HG03159 (cell line): ENCODE data around the gene TMPRSS15.

Experiments used
- ATAC-seq: cut with Tn5 transposase; IDR thresholded peaks from one replicate; pipeline ENCODE4 v1.9.1; 2021; ENCODE audit warnings: mild to moderate bottlenecking, moderate library complexity; ENCODE audit not compliant: unreplicated experiment

TMPRSS15 gene

DNA sequence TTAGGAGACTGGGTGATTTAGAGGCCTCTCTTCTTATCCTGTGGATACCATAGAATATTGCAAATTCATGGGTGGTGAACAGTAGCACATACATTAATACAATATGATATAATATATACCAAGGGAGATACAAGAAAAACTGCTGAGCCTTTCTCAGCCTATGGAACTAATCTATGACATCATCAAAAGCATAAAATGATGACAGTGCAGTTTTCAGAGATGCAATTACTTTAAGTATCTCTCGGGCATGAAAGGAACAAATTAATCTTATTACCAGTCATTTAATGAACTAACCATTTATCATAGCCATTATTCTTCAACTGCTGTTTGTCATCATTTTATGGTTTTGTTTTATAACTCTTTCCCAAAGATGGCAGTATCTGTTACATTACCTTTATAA, 155.4 kb downstream of the TMPRSS15 start:
- no peak for ATAC-seq

- ATAC-seq, result no peak
Measured at GRCh38 chr21:18245464-18245967, 158.1 kb downstream of the TMPRSS15 start.

DNA sequence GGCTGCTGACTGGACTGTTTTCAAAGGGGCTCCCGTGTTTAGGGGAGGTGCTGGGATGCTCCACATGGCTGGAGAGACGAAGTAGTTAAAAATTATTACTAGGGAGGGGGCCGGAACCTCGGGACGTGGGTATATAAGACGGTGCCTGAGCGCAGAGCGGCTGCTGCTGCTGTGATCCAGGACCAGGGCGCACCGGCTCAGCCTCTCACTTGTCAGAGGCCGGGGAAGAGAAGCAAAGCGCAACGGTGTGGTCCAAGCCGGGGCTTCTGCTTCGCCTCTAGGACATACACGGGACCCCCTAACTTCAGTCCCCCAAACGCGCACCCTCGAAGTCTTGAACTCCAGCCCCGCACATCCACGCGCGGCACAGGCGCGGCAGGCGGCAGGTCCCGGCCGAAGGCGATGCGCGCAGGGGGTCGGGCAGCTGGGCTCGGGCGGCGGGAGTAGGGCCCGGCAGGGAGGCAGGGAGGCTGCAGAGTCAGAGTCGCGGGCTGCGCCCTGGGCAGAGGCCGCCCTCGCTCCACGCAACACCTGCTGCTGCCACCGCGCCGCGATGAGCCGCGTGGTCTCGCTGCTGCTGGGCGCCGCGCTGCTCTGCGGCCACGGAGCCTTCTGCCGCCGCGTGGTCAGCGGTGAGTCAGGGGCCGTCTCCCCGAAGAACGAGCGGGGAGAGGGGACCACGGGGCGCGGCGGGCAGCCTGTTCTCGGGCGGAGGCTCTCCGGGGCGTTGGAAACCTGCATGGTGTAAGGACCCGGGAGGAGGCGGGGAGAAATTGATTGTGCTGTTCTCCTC, 158.7 kb downstream of the TMPRSS15 start, which contains the start of gene CHODL:
CHODL (plus strand) TSS at position 163 of the 793 bp plus-strand sequence; CDS start at position 554, 391 bp downstream.
- no peak for ATAC-seq

DNA sequence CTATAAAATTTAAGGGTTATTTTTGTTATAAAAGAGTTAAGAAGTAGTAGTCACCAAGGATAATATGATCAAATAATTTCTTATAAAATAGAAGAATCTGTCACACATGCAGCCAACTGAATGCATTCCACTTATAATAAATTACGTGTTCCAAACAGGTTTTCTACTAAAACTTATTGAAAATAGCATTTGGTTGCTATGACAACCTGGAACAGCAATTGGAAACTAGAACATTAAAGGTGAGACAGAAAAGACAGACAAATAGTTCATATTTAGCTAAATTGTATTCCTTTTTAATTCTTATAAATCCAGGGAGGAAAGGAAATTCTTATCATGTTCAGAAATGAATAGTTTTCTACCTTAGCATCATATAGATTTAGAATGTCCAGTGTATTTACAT, 168.0 kb downstream of the TMPRSS15 start:
- no peak for ATAC-seq

GRCh38 chr21:18228060-18228739, 175.4 kb downstream of the TMPRSS15 start:
- ATAC-seq, result no peak

DNA sequence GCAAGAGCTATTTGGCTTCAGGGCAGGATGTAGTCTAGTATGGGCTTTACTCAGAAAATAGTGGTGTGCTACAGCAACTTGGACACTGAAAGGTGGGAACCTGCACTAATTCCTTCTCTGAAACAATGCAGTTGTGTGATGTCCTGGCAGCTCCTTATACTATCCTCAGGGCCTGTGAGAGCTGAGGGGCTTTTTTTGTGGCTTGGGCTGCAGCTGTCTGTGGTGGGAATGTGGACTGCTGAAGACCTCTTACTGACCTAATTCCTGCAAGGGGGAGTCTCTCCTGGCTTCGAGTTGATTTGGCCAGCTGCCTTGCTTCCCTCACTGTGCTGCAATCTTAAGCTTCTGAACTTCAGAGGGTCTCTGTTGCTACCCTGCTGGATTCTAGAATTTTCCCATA, 181.2 kb downstream of the TMPRSS15 start:
- no peak for ATAC-seq

- ATAC-seq, result no peak
Measured at GRCh38 chr21:18220498-18220897, 183.1 kb downstream of the TMPRSS15 start.
